ENCODE results near the gene MINPP1. TPM values are rescaled to one million over a fixed set of nuclear protein-coding genes. Genes with fewer than 3 reads are reported as not detected.

Gene MINPP1
- total and polyA plus RNA-seq, 2 of the 13 experiments (the other 11 are each of a cell fraction or from before 2014, with no cell fraction given) = 19.2 to 53.7 TPM

DNA sequence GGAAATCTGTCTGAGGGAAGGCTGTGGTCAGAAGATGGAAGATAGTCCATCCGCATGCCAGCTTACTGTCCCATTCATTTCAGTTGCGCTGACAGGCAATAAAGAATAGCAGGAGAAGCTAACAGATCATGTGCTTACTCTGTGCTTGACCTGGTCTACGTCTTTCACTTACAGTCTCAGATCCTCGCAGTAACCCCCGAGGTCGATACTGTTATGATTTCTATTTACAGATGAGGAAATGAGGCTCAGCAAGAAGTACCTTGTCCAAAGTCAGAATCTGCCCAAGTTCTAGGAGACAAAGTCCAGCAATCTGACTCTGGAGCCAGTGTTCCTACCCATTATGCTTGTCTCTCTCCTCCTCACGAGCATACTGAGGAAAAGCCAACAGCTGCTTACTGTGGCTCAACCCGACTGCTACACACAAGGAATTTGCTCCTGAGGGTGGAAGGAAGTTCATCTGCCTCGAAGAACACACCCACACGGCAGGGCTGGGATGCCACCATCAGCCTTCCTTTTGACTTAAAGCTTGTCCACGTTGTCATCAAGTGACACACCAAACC is 74.2 kb downstream of the MINPP1 start:
- CTCF ChIA-PET (ENCODE audit: low intra/inter-chr PET ratio, low total read pairs) = no interaction called here
- no TSS peak for BruUV-seq (replicated peaks)

More for the DNA sequence above, 74.2 kb downstream of the MINPP1 start:
- intact Hi-C loops (cut with micrococcal nuclease; ENCODE audit: unreplicated experiment) = no loop called here
- no peaks in the 10 kb centered on the region for H3K27me3 ChIP-seq (ENCODE audit: control insufficient read depth in 1 of 2, insufficient read depth in 2 of 2, low read length in 2 of 2)
- FAIRE-seq = peak; percentile 18
- no peak for DNase-seq (ENCODE audit: low spot score)
- no peaks in the 10 kb centered on the region for H3K79me2 ChIP-seq (ENCODE audit: insufficient read depth, low read length)
- peak overlapping the region; percentile 71 for H3K4me2 ChIP-seq (ENCODE audit: low read depth, low read length)
- WGBS (ENCODE audit: low lambda C conversion rate) = under 1% methylated on average over 11 of the region's 11 CpGs
- peak overlapping the region; percentile 19; the same call in 1 of the 2 replicates for H3K9ac ChIP-seq (ENCODE audit: insufficient read depth, low read depth, low read length)
- peak overlapping the region; percentile 43 for H2AFZ ChIP-seq (ENCODE audit: low read length)
- peak; percentile 80 for ATAC-seq
- peak overlapping the region in 2 of 3 experiments; percentile 20 to 36; a peak in 1 of 6 replicates for H3K4me3 ChIP-seq (replicated peaks in 1 of 3; ENCODE audit: insufficient read depth in 1 of 3, low read depth in 2 of 3, low read length in 3 of 3)
- peaks cover 17% of the 10 kb centered on the region for H3K4me1 ChIP-seq (ENCODE audit: insufficient read depth, low read length)
- H4K20me1 ChIP-seq (ENCODE audit: insufficient read depth, low read length) = no peaks in the 10 kb centered on the region
- H3K27ac ChIP-seq (ENCODE audit: extremely low read length, insufficient read depth, low read length) = no peak overlapping the region
- no peaks in the 10 kb centered on the region for H3K9me3 ChIP-seq (ENCODE audit: low read length)
- in situ Hi-C loops (cut with HindIII; ENCODE audit: extremely low pct_ligation_motif_present, low pct_unique_long_range_greater_than_20kb) = no loop called here
- POLR2A ChIA-PET = no interaction called here
- TF ChIP-seq PCBP1 (IDR thresholded peaks at IDR 0.05; ENCODE audit: borderline replicate concordance, low read depth, low read length) (no peak), ZNF224 (CRISPR knock-in tag; IDR thresholded peaks at IDR 0.05) (no peak), HNF4A (CRISPR knock-in tag; IDR thresholded peaks at IDR 0.05) (peak; percentile 26; the same call in 1 of the 2 replicates), RELA (CRISPR knock-in tag; IDR thresholded peaks at IDR 0.05) (no peak), HNF4G (IDR thresholded peaks at IDR 0.05; ENCODE audit: borderline replicate concordance, low read depth, low read length) (0 out of 2 replicates have a peak, but pooled peaks have one; percentile 20), HNF4G (CRISPR knock-in tag; IDR thresholded peaks at IDR 0.05; ENCODE audit: borderline replicate concordance, low read depth) (no peak)
- TF ChIP-seq, protein P1, sequence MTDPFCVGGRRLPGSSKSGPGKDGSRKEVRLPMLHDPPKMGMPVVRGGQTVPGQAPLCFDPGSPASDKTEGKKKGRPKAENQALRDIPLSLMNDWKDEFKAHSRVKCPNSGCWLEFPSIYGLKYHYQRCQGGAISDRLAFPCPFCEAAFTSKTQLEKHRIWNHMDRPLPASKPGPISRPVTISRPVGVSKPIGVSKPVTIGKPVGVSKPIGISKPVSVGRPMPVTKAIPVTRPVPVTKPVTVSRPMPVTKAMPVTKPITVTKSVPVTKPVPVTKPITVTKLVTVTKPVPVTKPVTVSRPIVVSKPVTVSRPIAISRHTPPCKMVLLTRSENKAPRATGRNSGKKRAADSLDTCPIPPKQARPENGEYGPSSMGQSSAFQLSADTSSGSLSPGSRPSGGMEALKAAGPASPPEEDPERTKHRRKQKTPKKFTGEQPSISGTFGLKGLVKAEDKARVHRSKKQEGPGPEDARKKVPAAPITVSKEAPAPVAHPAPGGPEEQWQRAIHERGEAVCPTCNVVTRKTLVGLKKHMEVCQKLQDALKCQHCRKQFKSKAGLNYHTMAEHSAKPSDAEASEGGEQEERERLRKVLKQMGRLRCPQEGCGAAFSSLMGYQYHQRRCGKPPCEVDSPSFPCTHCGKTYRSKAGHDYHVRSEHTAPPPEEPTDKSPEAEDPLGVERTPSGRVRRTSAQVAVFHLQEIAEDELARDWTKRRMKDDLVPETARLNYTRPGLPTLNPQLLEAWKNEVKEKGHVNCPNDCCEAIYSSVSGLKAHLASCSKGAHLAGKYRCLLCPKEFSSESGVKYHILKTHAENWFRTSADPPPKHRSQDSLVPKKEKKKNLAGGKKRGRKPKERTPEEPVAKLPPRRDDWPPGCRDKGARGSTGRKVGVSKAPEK (CRISPR knock-in tag; IDR thresholded peaks at IDR 0.05; ENCODE audit: borderline replicate concordance) = no peak
- no peaks in the 10 kb centered on the region for H3K36me3 ChIP-seq (replicated peaks in 1 of 2; ENCODE audit: control insufficient read depth in 1 of 2, insufficient read depth in 2 of 2, low read length in 2 of 2)

Data from HepG2 (cell line).